Measurements from ENCODE around the gene CAMK2D.

The CAMK2D gene

GRCh38 chr4:113635739-113636437 is 125.7 kb downstream of the CAMK2D start:
- DNase-seq: no peak

GRCh38 chr4:113634081-113634969 is 127.2 kb downstream of the CAMK2D start:
- DNase-seq: no peak

GRCh38 chr4:113633467-113633866 is 128.1 kb downstream of the CAMK2D start:
- DNase-seq: no peak

DNA sequence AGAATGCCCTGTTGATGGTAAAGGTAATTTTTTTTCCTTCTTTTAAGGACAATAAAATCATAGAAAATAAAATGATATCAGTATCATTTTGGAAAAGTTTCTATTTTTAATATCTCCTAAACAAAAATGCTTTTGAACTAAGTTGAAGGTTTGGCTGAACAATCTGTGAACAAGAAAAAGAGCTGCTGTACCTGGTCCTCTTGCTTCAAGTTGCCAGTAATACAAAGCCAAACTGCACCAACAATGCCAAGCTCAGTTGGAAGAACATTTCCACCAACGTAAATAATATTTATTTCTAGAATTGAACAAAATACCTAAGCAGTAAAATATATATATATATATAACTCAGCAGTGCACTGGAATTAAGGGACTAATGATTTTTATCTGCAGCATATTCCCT is 132.8 kb downstream of the CAMK2D start:
- DNase-seq: no peak

DNA sequence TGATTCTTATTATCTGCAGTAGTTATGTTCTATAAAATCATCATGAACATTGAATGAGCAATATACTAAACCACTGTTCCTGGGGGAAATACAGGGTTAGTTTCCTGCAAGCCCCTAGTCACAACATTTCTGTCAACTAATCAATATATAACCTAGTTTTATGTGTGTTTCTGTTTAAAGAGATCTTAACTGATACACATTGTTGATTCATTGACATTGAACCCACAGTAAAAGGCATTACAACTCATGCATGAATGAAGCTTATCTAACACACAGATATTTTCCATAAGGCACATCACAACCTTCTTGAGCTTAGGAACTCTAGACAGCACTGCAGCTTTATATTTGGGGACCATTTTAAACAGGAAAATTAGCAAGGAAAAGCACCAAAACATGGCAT is 134.2 kb downstream of the CAMK2D start:
- DNase-seq: peak; percentile 3

DNA sequence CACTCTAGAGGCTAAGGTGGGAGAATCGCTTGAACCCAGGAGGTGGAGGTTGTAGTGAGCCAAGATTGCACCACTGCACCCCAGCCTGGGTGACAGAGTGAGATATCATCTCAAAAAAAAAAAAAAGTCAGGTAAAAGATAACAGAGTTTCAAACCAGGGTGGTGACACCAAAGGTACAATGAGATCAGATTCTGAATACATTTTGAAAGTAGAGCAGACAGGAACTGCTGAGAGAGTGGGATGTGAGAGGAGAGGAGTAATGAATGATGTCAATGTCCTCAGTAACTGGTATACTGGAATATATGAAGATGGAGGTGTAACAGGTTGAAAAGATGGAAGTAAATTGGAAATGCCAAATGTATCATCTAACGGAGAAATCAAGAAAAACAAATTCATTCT is 135.6 kb downstream of the CAMK2D start:
- DNase-seq: no peak

- no peak for DNase-seq
Observed at GRCh38 chr4:113623274-113623894, 138.2 kb downstream of the CAMK2D start.

DNA sequence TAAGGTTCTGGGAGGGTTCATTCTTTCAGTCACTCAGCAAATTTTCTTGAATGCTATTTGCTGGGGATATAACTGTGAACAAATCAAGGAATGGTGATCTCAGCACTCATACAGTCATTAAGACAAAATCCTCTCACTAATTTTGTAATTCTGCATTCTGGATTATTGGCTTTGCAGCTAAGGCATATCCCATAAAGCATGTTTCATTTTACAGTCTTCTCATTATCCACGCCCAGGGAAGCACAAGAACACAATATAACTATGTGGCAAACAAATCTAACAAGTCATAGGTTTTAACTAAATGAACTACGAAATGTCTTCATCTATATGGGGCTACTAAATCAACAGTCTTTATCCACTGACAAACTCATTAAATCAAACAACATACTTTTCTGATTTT is 139.9 kb downstream of the CAMK2D start:
- no peak for DNase-seq

DNA sequence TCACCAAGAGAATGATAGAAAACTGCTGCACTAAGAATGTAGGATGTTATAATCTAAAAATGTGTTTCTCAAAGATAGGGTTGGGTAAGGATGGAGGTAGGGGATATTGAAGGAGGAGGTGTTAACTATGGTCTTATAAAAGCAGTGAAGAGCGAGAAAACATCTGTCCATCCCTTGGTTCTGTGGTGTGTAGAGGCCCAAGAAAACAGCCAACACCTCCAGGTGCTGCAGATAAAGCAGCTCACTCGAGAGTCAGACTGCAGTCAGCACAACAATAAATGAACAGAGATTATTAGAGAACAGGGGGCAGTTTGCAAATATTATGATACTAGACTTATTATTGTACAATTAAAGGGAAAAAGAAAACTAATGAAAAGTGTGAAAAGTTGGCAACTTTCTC is 141.5 kb downstream of the CAMK2D start:
- DNase-seq: no peak

DNA sequence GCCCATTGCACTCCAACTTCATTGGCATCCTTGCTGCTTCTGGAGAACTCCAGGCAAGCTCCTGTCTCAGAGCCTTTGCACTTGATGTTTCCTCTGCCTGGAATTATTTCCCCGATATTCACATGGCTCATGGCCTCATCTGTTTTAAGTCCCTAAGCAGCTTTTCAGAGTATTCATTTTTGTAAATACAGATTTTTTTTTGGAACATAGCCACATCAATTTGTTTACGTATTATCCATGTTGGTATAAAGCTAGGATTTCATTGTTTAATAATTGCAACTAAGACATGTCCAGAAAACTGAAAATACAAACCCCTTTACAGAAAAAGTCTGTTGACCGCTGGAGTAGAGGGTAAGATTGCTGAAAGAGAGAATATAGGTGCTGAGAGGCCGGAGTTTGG is 142.0 kb downstream of the CAMK2D start:
- DNase-seq: no peak

DNA sequence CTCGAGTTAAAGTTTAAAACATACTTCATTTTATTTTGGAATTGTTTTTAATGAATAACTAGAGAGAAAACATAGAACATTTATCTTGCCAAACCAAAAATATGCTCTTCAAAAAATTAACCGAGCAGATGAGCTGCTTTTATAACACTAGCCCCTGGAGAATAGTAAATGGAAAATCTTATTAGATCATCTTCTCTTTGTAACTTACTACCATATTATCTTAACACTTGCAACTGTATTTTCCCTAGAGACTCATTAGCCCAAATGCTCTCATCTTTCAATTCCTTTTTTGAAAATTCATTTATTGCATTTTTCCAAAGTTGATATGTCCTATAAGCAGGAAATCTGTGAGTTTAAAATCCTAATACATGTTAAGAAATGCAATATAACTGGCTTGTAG is 143.3 kb downstream of the CAMK2D start:
- DNase-seq: peak; percentile 77

DNA sequence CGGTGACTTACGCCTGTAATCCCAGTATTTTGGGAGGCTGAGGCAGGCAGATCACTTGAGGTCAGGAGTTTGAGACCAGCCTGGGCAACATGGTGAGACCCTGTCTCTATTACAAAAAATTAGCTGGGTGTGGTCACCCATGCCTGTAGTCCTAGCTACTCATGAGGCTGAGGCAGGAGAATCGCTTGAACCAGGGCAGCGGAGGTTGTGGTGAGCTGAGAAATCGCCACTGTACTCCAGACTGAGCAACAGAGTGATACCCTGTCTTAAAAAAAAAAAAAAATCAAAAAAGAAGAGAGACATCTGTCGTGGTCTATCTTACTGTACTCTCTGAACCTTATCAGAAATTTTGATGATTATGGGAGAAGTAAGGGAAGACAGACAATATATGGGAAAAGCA is 144.3 kb downstream of the CAMK2D start:
- peak; percentile 15 for DNase-seq

- DNase-seq: no peak
Observed at GRCh38 chr4:113616443-113616842, 145.1 kb downstream of the CAMK2D start.

DNA sequence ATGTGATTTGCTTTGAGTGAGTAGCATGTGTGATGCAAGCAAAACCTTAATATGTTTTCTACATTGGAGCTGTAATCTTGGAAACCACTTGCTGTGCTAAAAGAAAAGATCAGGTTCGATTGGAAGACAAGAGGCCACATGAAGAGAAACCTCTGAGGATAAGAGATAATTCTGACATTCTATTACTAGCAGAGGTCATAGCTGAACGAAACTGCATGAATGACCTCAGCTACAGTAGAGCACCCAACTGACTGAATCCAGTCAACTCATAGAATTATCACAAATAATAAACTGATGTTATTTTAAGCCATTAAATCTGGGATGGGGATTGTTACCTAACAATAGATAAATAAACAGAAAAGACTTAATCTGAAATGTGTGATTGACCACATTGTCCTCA is 147.1 kb downstream of the CAMK2D start:
- DNase-seq: no peak

- no peak for DNase-seq
Observed at GRCh38 chr4:113613503-113613902, 148.0 kb downstream of the CAMK2D start.

DNA sequence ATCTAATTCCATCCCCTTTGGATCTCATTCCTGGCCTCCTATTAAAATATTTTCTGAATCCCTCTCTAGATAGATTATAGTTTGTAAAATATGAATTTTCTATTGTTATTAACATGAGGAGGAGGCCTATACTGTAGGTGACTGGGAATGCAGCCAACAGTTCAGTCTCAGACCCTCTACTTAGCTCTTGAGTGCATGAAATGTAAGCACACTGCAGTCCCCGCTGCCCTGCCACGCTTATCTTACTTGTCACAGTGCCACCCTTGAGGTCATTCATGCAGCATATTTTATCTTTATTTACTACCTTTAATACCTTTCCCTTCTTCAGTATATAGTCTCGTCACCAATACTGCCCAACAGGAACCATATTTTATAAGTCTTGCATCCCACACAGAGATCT is 151.0 kb downstream of the CAMK2D start:
- no peak for DNase-seq

DNA sequence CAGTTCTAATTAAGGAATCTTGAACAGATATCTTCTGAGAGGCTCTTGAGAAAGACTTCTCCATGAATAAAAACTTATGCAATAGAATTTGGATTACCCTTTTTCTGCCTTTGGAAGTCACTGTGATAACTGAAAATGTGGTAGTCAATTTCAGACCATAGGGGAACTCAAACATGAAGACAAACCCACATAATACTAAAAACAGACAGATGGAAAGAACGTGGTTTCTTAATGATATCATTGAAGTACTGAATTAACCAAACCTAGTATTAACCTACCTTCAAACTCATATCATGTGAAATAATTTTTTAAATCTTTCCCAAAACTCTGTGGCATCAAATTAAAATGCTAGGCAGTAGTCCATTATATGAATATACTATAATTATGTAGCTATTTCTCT is 153.5 kb downstream of the CAMK2D start:
- DNase-seq: no peak

GRCh38 chr4:113607147-113607720 is 154.3 kb downstream of the CAMK2D start:
- DNase-seq: no peak

DNA sequence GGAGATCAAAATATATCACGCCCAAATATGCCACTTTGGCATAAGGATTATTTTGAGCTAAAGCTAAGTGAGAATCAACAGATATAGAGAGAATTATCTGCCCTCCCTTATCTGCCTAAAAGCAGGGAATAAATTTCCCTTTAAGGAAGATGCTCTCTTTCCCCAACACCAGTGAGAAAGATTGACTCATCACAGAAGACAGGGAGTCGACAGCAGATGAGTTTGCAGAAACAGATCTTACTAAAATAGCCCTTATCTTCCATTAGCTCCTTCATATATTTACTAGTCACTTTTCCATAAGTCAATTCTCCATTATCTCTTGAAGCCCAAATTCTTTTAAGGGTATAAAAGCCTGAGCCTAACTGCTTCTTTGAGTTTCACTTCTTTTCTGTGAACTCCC is 156.6 kb downstream of the CAMK2D start:
- no peak for DNase-seq

- DNase-seq: no peak
Observed at GRCh38 chr4:113603911-113604310, 157.6 kb downstream of the CAMK2D start.

- no peak for DNase-seq
Observed at GRCh38 chr4:113602646-113603228, 158.8 kb downstream of the CAMK2D start.

DNA sequence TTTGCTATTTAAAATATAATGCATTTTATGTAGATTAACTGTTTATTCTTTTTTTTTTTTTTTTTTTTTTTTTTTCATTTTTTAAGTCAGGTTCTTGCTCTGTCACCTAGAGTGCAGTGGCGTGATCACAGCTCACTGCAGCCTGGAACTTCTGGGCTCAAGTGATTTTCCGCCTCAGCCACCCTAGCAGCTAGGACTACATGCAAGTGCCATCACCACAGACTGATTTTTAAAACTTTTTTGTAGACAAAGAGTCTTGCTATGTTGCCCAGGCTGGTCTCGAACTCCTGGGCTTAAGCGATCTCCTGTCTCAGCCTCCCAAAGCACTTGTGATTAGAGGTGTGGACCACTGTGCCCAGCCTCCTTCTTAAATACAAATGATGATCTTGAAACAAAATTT is 159.9 kb downstream of the CAMK2D start:
- DNase-seq: no peak

DNA sequence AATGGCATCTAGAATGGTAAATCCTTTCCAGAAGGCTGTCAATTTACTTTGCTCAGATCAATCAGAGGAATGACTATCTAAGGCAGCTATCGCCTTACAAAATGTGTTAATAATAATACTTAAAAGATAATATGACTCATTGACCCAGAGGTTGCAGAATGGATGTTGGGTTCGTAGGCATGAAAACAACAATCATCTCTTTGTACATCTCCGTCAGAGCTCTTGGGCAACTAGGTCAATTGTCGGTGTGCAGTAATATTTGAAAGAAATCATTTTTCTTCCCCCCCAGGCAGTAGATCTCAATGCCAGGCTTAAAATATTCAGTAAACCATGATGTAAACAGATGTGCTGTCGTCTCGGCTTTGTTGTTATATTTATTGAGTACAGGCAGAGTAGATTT is 165.1 kb downstream of the CAMK2D start:
- DNase-seq: no peak
